ENCODE results near the gene NRP1.

Gene NRP1

GRCh38 chr10:33298893-33299292, 35.6 kb downstream of the NRP1 start:
- DNase-seq: no peak
- H3K9me3 ChIP-seq: no peaks in the 10 kb centered on the region
- TF ChIP-seq, protein P1, sequence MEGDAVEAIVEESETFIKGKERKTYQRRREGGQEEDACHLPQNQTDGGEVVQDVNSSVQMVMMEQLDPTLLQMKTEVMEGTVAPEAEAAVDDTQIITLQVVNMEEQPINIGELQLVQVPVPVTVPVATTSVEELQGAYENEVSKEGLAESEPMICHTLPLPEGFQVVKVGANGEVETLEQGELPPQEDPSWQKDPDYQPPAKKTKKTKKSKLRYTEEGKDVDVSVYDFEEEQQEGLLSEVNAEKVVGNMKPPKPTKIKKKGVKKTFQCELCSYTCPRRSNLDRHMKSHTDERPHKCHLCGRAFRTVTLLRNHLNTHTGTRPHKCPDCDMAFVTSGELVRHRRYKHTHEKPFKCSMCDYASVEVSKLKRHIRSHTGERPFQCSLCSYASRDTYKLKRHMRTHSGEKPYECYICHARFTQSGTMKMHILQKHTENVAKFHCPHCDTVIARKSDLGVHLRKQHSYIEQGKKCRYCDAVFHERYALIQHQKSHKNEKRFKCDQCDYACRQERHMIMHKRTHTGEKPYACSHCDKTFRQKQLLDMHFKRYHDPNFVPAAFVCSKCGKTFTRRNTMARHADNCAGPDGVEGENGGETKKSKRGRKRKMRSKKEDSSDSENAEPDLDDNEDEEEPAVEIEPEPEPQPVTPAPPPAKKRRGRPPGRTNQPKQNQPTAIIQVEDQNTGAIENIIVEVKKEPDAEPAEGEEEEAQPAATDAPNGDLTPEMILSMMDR (IDR thresholded peaks at IDR 0.05): no peak
- no peaks in the 10 kb centered on the region for H3K36me3 ChIP-seq
- no peaks in the 10 kb centered on the region for H3K27me3 ChIP-seq
- H3K27ac ChIP-seq: peak overlapping the region; percentile 59 to 67
- peaks cover 0 to 58% (median 23%) of the 10 kb centered on the region in 4 donors for H3K4me1 ChIP-seq
- no peak overlapping the region for H3K4me3 ChIP-seq
- intact Hi-C loops (cut with DNase I; ENCODE audit: low total_unique reads): no loop called here

DNA sequence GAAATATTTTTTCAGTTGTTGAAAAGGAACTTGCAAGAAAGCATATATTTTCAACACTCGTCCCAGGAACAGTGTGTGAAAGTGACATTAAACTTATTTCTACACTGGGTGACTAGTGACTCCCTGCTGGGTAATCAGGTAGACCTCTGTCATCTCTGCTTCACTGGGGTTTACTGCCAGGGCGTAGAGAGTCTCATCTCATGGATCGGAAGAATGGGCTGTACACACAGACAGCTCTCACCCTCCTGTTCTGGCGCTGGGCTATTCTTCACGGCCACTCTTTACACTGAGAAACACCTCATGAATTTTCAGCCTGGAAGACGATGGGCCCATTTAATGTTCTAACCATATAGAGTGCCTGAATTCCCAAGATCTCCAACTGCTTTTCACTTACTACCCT, 36.4 kb downstream of the NRP1 start:
- H3K27ac ChIP-seq: peak overlapping the region; percentile 59 to 67
- peaks cover 0 to 58% (median 26%) of the 10 kb centered on the region in 4 donors for H3K4me1 ChIP-seq
- H3K27me3 ChIP-seq: no peaks in the 10 kb centered on the region
- H3K9me3 ChIP-seq: no peaks in the 10 kb centered on the region
- intact Hi-C loops (cut with DNase I; ENCODE audit: low total_unique reads): no loop called here
- no peak overlapping the region for H3K4me3 ChIP-seq
- no peak for DNase-seq
- TF ChIP-seq, protein P1 (IDR thresholded peaks at IDR 0.05): no peak
- H3K36me3 ChIP-seq: no peaks in the 10 kb centered on the region

- intact Hi-C loops (cut with DNase I; ENCODE audit: low total_unique reads): no loop called here
- Histone ChIP-seq H3K4me1 (peaks cover 0 to 71% (median 29%) of the 10 kb centered on the region in 4 donors), H3K27ac (peak overlapping the region; percentile 49 to 67), H3K4me3 (no peak overlapping the region), H3K36me3 (no peaks in the 10 kb centered on the region), H3K27me3 (no peaks in the 10 kb centered on the region), H3K9me3 (no peaks in the 10 kb centered on the region)
- TF ChIP-seq, protein P1 (IDR thresholded peaks at IDR 0.05): no peak
- no peak for DNase-seq
Measured at GRCh38 chr10:33295851-33296250, 38.6 kb downstream of the NRP1 start.

DNA sequence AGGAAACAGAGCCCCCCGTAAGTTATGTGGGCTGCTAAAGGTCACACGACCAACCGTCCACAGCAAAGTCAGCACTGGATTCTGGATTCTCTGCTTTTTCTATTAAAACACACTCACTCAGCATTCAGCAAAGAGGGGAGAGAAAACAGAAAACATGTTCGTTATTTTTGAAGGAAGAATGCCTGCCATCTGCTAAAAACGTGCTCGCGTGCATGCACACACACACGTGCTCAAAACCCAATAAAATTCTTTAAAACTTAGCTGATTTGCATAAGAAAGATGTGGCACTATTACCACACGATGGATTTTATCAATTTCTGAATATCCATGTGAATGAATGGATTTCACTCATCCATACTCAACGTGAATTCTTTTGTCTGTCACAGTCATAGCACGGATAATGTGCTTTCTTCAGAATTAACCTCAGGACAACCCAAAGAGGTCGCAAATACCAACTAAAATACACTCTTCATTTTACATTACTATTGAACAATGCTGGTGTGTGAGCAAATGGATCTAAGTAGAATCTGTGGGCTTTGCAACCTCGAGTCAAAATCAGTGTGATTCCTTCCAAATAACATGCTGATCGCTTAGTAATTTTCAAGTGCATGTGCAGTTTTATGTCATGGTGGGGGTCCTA, 40.8 kb downstream of the NRP1 start:
- H3K27me3 ChIP-seq: no peaks in the 10 kb centered on the region
- no peak overlapping the region for H3K4me3 ChIP-seq
- no peaks in the 10 kb centered on the region for H3K36me3 ChIP-seq
- peaks cover 0 to 73% (median 28%) of the 10 kb centered on the region in 4 donors for H3K4me1 ChIP-seq
- peak overlapping the region; percentile 43 to 45 for H3K27ac ChIP-seq
- intact Hi-C loops (cut with DNase I; ENCODE audit: low total_unique reads): no loop called here
- no peaks in the 10 kb centered on the region for H3K9me3 ChIP-seq
- no peak for DNase-seq
- TF ChIP-seq, protein P1 (IDR thresholded peaks at IDR 0.05): no peak

DNA sequence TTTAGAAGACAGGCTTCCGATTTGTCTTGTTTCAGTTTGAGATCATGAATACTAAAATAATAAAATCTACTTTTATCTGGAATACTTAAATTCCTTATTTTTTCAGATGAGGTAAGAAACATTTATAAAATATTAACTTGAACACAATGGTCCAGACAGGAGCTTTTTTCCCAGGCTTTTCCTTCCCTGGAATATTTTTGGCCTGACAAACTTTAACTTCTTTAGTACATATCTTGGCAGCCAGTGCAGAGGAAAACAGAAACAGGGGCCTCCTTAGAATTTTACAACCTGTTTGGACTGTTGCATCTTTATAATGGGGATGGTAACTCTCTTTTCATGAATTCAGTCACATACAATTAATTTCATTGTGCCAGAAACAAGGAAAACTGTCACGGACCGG, 41.4 kb downstream of the NRP1 start:
- Histone ChIP-seq H3K27ac (peak overlapping the region; percentile 43 to 45), H3K4me3 (no peak overlapping the region), H3K4me1 (peaks cover 0 to 73% (median 27%) of the 10 kb centered on the region in 4 donors), H3K27me3 (no peaks in the 10 kb centered on the region), H3K36me3 (no peaks in the 10 kb centered on the region), H3K9me3 (no peaks in the 10 kb centered on the region)
- intact Hi-C loops (cut with DNase I; ENCODE audit: low total_unique reads): no loop called here
- TF ChIP-seq, protein P1 (IDR thresholded peaks at IDR 0.05): no peak
- DNase-seq: no peak
